HepG2 (cell line): ENCODE measurements around the gene RNASE11. TPM values are rescaled to one million over a fixed set of nuclear protein-coding genes. Genes with fewer than 3 reads are reported as not detected.

Experiments
- BCL6 ChIP-seq: IDR thresholded peaks from 2 replicates; pipeline ENCODE4 v1.6.1; 2016; ENCODE audit warnings: missing genetic modification reagents, missing compliant biosample characterization
- CBX1 ChIP-seq: IDR thresholded peaks from one replicate; pipeline ENCODE4 v1.6.1; 2016; ENCODE audit warnings: antibody characterized with exemption, low read depth
- ERF ChIP-seq: IDR thresholded peaks from 2 replicates; pipeline ENCODE4 v1.6.1; 2018; ENCODE audit warnings: missing biosample characterization, missing genetic modification reagents
- FOXK1 ChIP-seq: sonication (generic); formaldehyde crosslinking; IDR thresholded peaks from 2 replicates; pipeline ENCODE4 v1.4.0; 2020; ENCODE audit warnings: low read depth, missing genetic modification reagents, borderline replicate concordance
- HDAC2 ChIP-seq: sonication (generic); formaldehyde crosslinking; IDR thresholded peaks from 2 replicates; pipeline ENCODE4 v1.4.0; 2020; ENCODE audit warnings: missing genetic modification reagents
- HNF4A ChIP-seq: sonication (generic); formaldehyde crosslinking; IDR thresholded peaks from 2 replicates; pipeline ENCODE4 v1.4.0; 2020; ENCODE audit warnings: missing genetic modification reagents
- KAT7 ChIP-seq: IDR thresholded peaks from 2 replicates; pipeline ENCODE4 v1.6.1; 2018; ENCODE audit warnings: borderline replicate concordance, missing compliant biosample characterization
- MTF2 ChIP-seq: sonication (generic); formaldehyde crosslinking; IDR thresholded peaks from 2 replicates; pipeline ENCODE4 v1.5.0; 2020; ENCODE audit warnings: missing genetic modification reagents, borderline replicate concordance
- MXD4 ChIP-seq: IDR thresholded peaks from 2 replicates; pipeline ENCODE4 v1.6.1; 2016; ENCODE audit warnings: mild to moderate bottlenecking, missing biosample characterization, missing genetic modification reagents
- NR2F2 ChIP-seq: IDR thresholded peaks from 2 replicates; pipeline ENCODE4 v1.6.1; 2012; ENCODE audit warnings: low read depth, inconsistent platforms, borderline replicate concordance
- RFXANK ChIP-seq: IDR thresholded peaks from 2 replicates; pipeline ENCODE4 v1.6.1; 2016
- SOX13 ChIP-seq, 3 experiments: fragments of 450-650 bp in 1 of 3; sonication (generic) in 1 of 3; formaldehyde crosslinking in 1 of 3; IDR thresholded peaks in 2 of 3; conservative IDR thresholded peaks in 1 of 3; 2 replicates each; pipeline versions ENCODE4 v1.5.0 to v1.6.1; 2016 to 2020; ENCODE audit warnings: antibody characterized with exemption in 1 of 3, mild to moderate bottlenecking in 1 of 3, missing compliant biosample characterization in 1 of 3, missing genetic modification reagents in 1 of 3, moderate library complexity in 1 of 3
- TAF1 ChIP-seq: sonication (generic); formaldehyde crosslinking; IDR thresholded peaks from 2 replicates; pipeline ENCODE4 v1.4.0; 2020; ENCODE audit warnings: missing genetic modification reagents
- TMF1 ChIP-seq: sonication (generic); formaldehyde crosslinking; IDR thresholded peaks from 2 replicates; pipeline ENCODE4 v1.8.1; 2022; ENCODE audit warnings: low read depth, missing genetic modification reagents
- TOE1 ChIP-seq: sonication (generic); formaldehyde crosslinking; IDR thresholded peaks from 2 replicates; pipeline ENCODE4 v1.4.0; 2020; ENCODE audit warnings: mild to moderate bottlenecking, missing genetic modification reagents
- ZMYM3 ChIP-seq: sonication (generic); formaldehyde crosslinking; IDR thresholded peaks from 2 replicates; pipeline ENCODE4 v1.5.1; 2020; ENCODE audit warnings: mild to moderate bottlenecking, missing genetic modification reagents
- ZNF253 ChIP-seq: sonication (generic); formaldehyde crosslinking; IDR thresholded peaks from 2 replicates; pipeline ENCODE4 v1.8.0; 2022; ENCODE audit warnings: mild to moderate bottlenecking, missing genetic modification reagents, borderline replicate concordance
- polyA plus RNA-seq, 8 experiments: library from polyadenylated mRNA; depleted of rRNA in 3 of 8; stranded (reverse) in 7 of 8; unstranded in 1 of 8; fragments of >200 nt; fragmentation: Illumina TruSeq in 4 of 8; extraction: Trizol in 4 of 8; gene quantifications; 2 replicates each; pipeline versions ENCODE4 v1.2.1 to v1.2.3, GENCODE V29; 2011 to 2016; ENCODE audit warnings: low read depth in 4 of 8, missing spikeins in 1 of 8, mixed read lengths in 1 of 8; ENCODE audit not compliant: insufficient read depth in 1 of 8
- total RNA-seq, 5 experiments: library from RNA; depleted of rRNA; stranded (reverse); fragments of >200 nt; fragmentation: Illumina TruSeq; extraction: Trizol; gene quantifications; 2 replicates each; pipeline ENCODE4 v1.2.3, GENCODE V29; 2016; ENCODE audit warnings: low read depth in 1 of 5
- TF ChIP-seq, protein P1 (sequence below): sonication (generic); formaldehyde crosslinking; IDR thresholded peaks from 2 replicates; pipeline ENCODE4 v1.4.0; 2020; ENCODE audit warnings: missing genetic modification reagents, borderline replicate concordance
- TF ChIP-seq, protein P2 (sequence below): sonication (generic); formaldehyde crosslinking; IDR thresholded peaks from 2 replicates; pipeline ENCODE4 v1.5.0; 2020; ENCODE audit warnings: missing genetic modification reagents
- TF ChIP-seq, protein P3 (sequence below): sonication (generic); formaldehyde crosslinking; IDR thresholded peaks from 2 replicates; pipeline ENCODE4 v1.4.0; 2020; ENCODE audit warnings: mild to moderate bottlenecking, missing genetic modification reagents
- TF ChIP-seq, protein P4 (sequence below): sonication (generic); formaldehyde crosslinking; IDR thresholded peaks from 2 replicates; pipeline ENCODE4 v1.8.1; 2023; ENCODE audit warnings: mild to moderate bottlenecking, missing genetic modification reagents, borderline replicate concordance

The RNASE11 gene
- total and polyA plus RNA-seq, 2 of the 13 experiments (the other 11 are each of a cell fraction or from before 2014, with no cell fraction given), result not detected

DNA sequence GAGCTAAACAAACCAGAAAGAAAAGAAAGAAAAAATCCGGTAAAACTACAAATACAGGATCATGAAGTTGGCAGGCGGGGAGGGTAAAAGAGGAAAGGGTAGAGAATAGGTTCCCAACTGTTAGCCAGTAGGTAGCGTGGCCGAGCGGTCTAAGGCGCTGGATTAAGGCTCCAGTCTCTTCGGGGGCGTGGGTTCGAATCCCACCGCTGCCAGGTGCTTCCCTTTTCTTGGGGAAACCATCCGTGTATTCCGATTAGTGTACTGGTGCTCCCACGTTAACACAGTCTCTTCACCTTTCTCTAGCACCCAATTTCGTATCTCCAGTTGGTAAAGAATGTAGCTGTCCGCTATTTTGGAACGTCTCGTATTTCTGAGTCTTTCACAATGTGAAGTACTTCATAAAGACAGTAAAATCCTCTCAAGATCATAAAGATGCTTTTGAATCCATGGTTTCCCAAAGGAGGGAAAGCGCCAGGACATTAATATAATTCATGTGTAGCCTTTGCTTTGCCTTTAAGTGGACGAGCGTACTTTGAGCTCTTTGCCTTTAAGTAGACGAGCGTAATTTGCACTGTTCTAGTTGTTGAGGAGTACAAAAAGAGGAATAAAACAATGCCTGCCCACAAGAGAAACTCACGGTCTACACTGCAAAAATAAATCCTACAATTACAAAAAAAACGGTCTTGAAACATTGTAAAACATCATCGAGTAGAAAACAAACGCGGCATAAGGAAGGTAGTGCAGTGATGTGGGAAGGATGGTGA is 22.4 kb upstream of the RNASE11 start (continued):
- TF ChIP-seq MXD4, result peak; percentile 53; the same call in 1 of the 2 replicates
- TF ChIP-seq ZMYM3, result peak; percentile 35; the same call in 1 of the 2 replicates
- TF ChIP-seq, protein P1, sequence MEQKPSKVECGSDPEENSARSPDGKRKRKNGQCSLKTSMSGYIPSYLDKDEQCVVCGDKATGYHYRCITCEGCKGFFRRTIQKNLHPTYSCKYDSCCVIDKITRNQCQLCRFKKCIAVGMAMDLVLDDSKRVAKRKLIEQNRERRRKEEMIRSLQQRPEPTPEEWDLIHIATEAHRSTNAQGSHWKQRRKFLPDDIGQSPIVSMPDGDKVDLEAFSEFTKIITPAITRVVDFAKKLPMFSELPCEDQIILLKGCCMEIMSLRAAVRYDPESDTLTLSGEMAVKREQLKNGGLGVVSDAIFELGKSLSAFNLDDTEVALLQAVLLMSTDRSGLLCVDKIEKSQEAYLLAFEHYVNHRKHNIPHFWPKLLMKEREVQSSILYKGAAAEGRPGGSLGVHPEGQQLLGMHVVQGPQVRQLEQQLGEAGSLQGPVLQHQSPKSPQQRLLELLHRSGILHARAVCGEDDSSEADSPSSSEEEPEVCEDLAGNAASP (CRISPR knock-in tag), result 0 out of 2 replicates have a peak, but pooled peaks have one; percentile 28
- 0 out of 2 replicates have a peak, but pooled peaks have one; percentile 5 for TF ChIP-seq TAF1 (CRISPR knock-in tag)
- peak; percentile 73; the same call in 1 of the 2 replicates for TF ChIP-seq MTF2 (CRISPR knock-in tag)
- TF ChIP-seq, protein P2, sequence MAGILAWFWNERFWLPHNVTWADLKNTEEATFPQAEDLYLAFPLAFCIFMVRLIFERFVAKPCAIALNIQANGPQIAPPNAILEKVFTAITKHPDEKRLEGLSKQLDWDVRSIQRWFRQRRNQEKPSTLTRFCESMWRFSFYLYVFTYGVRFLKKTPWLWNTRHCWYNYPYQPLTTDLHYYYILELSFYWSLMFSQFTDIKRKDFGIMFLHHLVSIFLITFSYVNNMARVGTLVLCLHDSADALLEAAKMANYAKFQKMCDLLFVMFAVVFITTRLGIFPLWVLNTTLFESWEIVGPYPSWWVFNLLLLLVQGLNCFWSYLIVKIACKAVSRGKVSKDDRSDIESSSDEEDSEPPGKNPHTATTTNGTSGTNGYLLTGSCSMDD (CRISPR knock-in tag), result no peak
- peak; percentile 62; the same call in 1 of the 2 replicates for TF ChIP-seq FOXK1
- TF ChIP-seq HDAC2, result peak; percentile 68
- peak; percentile 97 for TF ChIP-seq KAT7 (CRISPR knock-in tag)
- TF ChIP-seq, protein P3, sequence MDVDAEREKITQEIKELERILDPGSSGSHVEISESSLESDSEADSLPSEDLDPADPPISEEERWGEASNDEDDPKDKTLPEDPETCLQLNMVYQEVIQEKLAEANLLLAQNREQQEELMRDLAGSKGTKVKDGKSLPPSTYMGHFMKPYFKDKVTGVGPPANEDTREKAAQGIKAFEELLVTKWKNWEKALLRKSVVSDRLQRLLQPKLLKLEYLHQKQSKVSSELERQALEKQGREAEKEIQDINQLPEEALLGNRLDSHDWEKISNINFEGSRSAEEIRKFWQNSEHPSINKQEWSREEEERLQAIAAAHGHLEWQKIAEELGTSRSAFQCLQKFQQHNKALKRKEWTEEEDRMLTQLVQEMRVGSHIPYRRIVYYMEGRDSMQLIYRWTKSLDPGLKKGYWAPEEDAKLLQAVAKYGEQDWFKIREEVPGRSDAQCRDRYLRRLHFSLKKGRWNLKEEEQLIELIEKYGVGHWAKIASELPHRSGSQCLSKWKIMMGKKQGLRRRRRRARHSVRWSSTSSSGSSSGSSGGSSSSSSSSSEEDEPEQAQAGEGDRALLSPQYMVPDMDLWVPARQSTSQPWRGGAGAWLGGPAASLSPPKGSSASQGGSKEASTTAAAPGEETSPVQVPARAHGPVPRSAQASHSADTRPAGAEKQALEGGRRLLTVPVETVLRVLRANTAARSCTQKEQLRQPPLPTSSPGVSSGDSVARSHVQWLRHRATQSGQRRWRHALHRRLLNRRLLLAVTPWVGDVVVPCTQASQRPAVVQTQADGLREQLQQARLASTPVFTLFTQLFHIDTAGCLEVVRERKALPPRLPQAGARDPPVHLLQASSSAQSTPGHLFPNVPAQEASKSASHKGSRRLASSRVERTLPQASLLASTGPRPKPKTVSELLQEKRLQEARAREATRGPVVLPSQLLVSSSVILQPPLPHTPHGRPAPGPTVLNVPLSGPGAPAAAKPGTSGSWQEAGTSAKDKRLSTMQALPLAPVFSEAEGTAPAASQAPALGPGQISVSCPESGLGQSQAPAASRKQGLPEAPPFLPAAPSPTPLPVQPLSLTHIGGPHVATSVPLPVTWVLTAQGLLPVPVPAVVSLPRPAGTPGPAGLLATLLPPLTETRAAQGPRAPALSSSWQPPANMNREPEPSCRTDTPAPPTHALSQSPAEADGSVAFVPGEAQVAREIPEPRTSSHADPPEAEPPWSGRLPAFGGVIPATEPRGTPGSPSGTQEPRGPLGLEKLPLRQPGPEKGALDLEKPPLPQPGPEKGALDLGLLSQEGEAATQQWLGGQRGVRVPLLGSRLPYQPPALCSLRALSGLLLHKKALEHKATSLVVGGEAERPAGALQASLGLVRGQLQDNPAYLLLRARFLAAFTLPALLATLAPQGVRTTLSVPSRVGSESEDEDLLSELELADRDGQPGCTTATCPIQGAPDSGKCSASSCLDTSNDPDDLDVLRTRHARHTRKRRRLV (CRISPR knock-in tag), result peak; percentile 24; the same call in 1 of the 2 replicates
- peak; percentile 61; the same call in 1 of the 2 replicates for TF ChIP-seq SOX13 (IDR thresholded peaks at IDR 0.05)
- TF ChIP-seq SOX13 (CRISPR knock-in tag; conservative IDR thresholded peaks at IDR 0.05 in 1 of 2, IDR thresholded peaks at IDR 0.05 in 1 of 2), result peak in 1 of 2 experiments; percentile 54; a peak in 1 of 4 replicates
- 0 out of 2 replicates have a peak, but pooled peaks have one; percentile 21 for TF ChIP-seq HNF4A
- TF ChIP-seq TMF1 (CRISPR knock-in tag), result no peak
- no peak for TF ChIP-seq ZNF253
- TF ChIP-seq RFXANK (CRISPR knock-in tag), result no peak
- peak; percentile 28; the same call in 1 of the 2 replicates for TF ChIP-seq BCL6
- TF ChIP-seq TOE1, result peak; percentile 86; the same call in 1 of the 2 replicates
- TF ChIP-seq NR2F2, result peak; percentile 54; the same call in 1 of the 2 replicates
- TF ChIP-seq CBX1, result peak; percentile 91
- TF ChIP-seq, protein P4, sequence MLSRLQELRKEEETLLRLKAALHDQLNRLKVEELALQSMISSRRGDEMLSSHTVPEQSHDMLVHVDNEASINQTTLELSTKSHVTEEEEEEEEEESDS (CRISPR knock-in tag), result peak; percentile 50; the same call in 1 of the 2 replicates
- peak; percentile 90 for TF ChIP-seq ERF (CRISPR knock-in tag)
